Endothelial cell of umbilical vein (primary cell): ENCODE measurements around the gene SFXN4. TPM values are rescaled to one million over a fixed set of nuclear protein-coding genes. Genes with fewer than 3 reads are reported as not detected.
A peak's percentile ranks its signal among the peaks of the same experiment; 100 is the strongest.

Source experiments
- BruUV-seq: library from RNA; stranded (reverse); fragments of 400-500 nt; replicated peaks from 2 replicates; lab custom pipeline; 2021; lab: Mats Ljungman, UMichigan
- CTCF ChIA-PET: fragments of 300-600, 350-600 bp; sonication (Branson Sonifier 250); formaldehyde crosslinking; loops from one replicate; lab custom pipeline; 2021; ENCODE audit warnings: antibody characterized with exemption, inconsistent platforms; lab: Charles Lee
- POLR2A ChIA-PET: fragments of 300-600, 350-600 bp; sonication (Branson Sonifier 250); formaldehyde crosslinking; loops from one replicate; lab custom pipeline; 2021; ENCODE audit warnings: antibody characterized with exemption, inconsistent platforms; lab: Charles Lee
- DNase-seq: peaks from one replicate; pipeline ENCODE4 v3.0.0-alpha.2; 2011; ENCODE audit warnings: low read depth, low spot score
- FAIRE-seq: peaks from 2 replicates; lab custom pipeline; 2011; peaks lifted over from hg19 to GRCh38; lab: Jason Lieb, UNC
- H2AFZ ChIP-seq: 2 replicates; pipeline ENCODE4 v1.6.0; 2012; ENCODE audit warnings: low read depth, low read length, control low read depth, inconsistent platforms
- H3K27ac ChIP-seq: 2 replicates; pipeline ENCODE4 v1.5.1; 2011; ENCODE audit warnings: low read depth, mild to moderate bottlenecking, control low read depth, low read length, moderate library complexity; ENCODE audit not compliant: insufficient read depth
- H3K27me3 ChIP-seq, 2 experiments: 2 replicates each; pipeline versions ENCODE4 v1.6.0 to v1.6.1; 2011; ENCODE audit warnings: low read length in 2 of 2, mixed read lengths in 1 of 2; ENCODE audit not compliant: control insufficient read depth in 2 of 2, insufficient read depth in 2 of 2
- H3K36me3 ChIP-seq, 2 experiments: 2 replicates in 1 of 2; 3 replicates in 1 of 2; pipeline ENCODE4 v1.5.1; 2011; ENCODE audit warnings: low read length in 2 of 2, mild to moderate bottlenecking in 1 of 2, moderate library complexity in 1 of 2; ENCODE audit not compliant: control insufficient read depth in 2 of 2, insufficient read depth in 2 of 2; ENCODE audit errors: extremely low read depth in 1 of 2
- H3K4me1 ChIP-seq: 3 replicates; pipeline ENCODE4 v1.5.1; 2011; ENCODE audit warnings: mild to moderate bottlenecking, low read length; ENCODE audit not compliant: control insufficient read depth, insufficient read depth; ENCODE audit errors: extremely low read depth
- H3K4me2 ChIP-seq: 2 replicates; pipeline ENCODE4 v1.6.1; 2011; ENCODE audit warnings: low read length, control low read depth, mixed read lengths; ENCODE audit not compliant: insufficient read depth
- H3K4me3 ChIP-seq, 3 experiments: fragments of 200-600 bp in 1 of 3; sonication (generic), shearing (Covaris generic) in 1 of 3; replicated peaks in 1 of 3; 2 replicates each; pipeline ENCODE4 v1.5.1; 2011 to 2016; ENCODE audit warnings: control low read depth in 3 of 3, low read length in 3 of 3, mild to moderate bottlenecking in 2 of 3, inconsistent platforms in 1 of 3, low read depth in 1 of 3, moderate library complexity in 1 of 3; ENCODE audit not compliant: insufficient read depth in 1 of 3
- H3K79me2 ChIP-seq: 2 replicates; pipeline ENCODE4 v1.6.0; 2012; ENCODE audit warnings: low read length, inconsistent platforms; ENCODE audit not compliant: control insufficient read depth, insufficient read depth
- H3K9ac ChIP-seq: replicated peaks from 2 replicates; pipeline ENCODE3; 2011; ENCODE audit warnings: low read length, control low read depth; ENCODE audit not compliant: insufficient read depth; ENCODE audit errors: extremely low read depth
- H3K9me1 ChIP-seq: replicated peaks from 3 replicates; pipeline ENCODE4 v1.6.0; 2011; ENCODE audit warnings: mild to moderate bottlenecking, low read length; ENCODE audit not compliant: control insufficient read depth, insufficient read depth; ENCODE audit errors: extremely low read depth
- H3K9me3 ChIP-seq: replicated peaks from 2 replicates; pipeline ENCODE4 v1.5.1; 2012; ENCODE audit warnings: low read length, inconsistent platforms; ENCODE audit not compliant: control insufficient read depth, insufficient read depth
- H4K20me1 ChIP-seq: replicated peaks from 2 replicates; pipeline ENCODE3; 2011; ENCODE audit warnings: mild to moderate bottlenecking, low read length; ENCODE audit not compliant: control insufficient read depth, insufficient read depth; ENCODE audit errors: extremely low read depth
- CTCF ChIP-seq, 2 donors: IDR thresholded peaks; 1 replicate in 1 of 2; 2 replicates in 1 of 2; pipeline ENCODE4 v1.5.1; 2011; ENCODE audit warnings: low read length in 2 of 2, mild to moderate bottlenecking in 2 of 2, moderate library complexity in 2 of 2, control low read depth in 1 of 2, inconsistent platforms in 1 of 2, low read depth in 1 of 2; ENCODE audit not compliant: insufficient read depth in 1 of 2; ENCODE audit errors: extremely low read depth in 1 of 2
- EZH2 ChIP-seq: IDR thresholded peaks from 2 replicates; pipeline ENCODE4 v1.6.1; 2012; ENCODE audit warnings: borderline replicate concordance, low read depth, mild to moderate bottlenecking, moderate library complexity, low read length, inconsistent platforms; ENCODE audit not compliant: severe bottlenecking
- FOS ChIP-seq: IDR thresholded peaks from 2 replicates; pipeline ENCODE4 v1.6.1; 2011; ENCODE audit warnings: mild to moderate bottlenecking, low read length, moderate library complexity, borderline replicate concordance; ENCODE audit not compliant: insufficient read depth
- GATA2 ChIP-seq: IDR thresholded peaks from 2 replicates; pipeline ENCODE4 v1.7.0; 2011; ENCODE audit warnings: low read depth, mild to moderate bottlenecking, moderate library complexity, mixed read lengths, low read length; ENCODE audit not compliant: insufficient read length, insufficient read depth
- JUN ChIP-seq: IDR thresholded peaks from 2 replicates; pipeline ENCODE4 v1.6.1; 2011; ENCODE audit warnings: borderline replicate concordance, low read depth; ENCODE audit not compliant: insufficient read length, insufficient read depth
- MAX ChIP-seq: IDR thresholded peaks from 2 replicates; pipeline ENCODE4 v1.6.1; 2011; ENCODE audit not compliant: insufficient read depth, insufficient read length
- MYC ChIP-seq: IDR thresholded peaks from one replicate; pipeline ENCODE4 v1.6.1; 2011; ENCODE audit warnings: mild to moderate bottlenecking, low read depth, low read length
- POLR2A ChIP-seq: IDR thresholded peaks from 2 replicates; pipeline ENCODE4 v1.6.1; 2012; ENCODE audit warnings: low read depth, mild to moderate bottlenecking, control low read depth, low read length
- POLR2AphosphoS5 ChIP-seq: IDR thresholded peaks from 2 replicates; pipeline ENCODE4 v1.6.1; 2012; ENCODE audit warnings: low read depth, mild to moderate bottlenecking, control low read depth, low read length, moderate library complexity; ENCODE audit not compliant: insufficient read depth
- dilution Hi-C: fragments of 300-500 bp; cut with MboI; formaldehyde crosslinking; loops from one replicate; pipeline ENCODE4 v1.15.0; 2019; ENCODE audit warnings: low sequenced_read_pairs; ENCODE audit not compliant: extremely low pct_ligation_motif_present
- intact Hi-C: fragments of 100-400 bp; cut with micrococcal nuclease; formaldehyde crosslinking; loops from one replicate; pipeline ENCODE4 v1.10.0; 2022
- polyA plus RNA-seq, 4 experiments: library from polyadenylated mRNA; depleted of rRNA in 3 of 4; stranded (reverse) in 3 of 4; unstranded in 1 of 4; fragments of >200 nt; gene quantifications; 2 replicates each; pipeline versions ENCODE4 v1.2.1 to v1.2.3, GENCODE V29; 2011 to 2012; ENCODE audit warnings: missing spikeins in 1 of 4
- total RNA-seq: library from RNA; stranded (reverse); gene quantifications from 2 replicates; pipeline ENCODE4 v1.2.3, GENCODE V29; 2021

The SFXN4 gene
- total and polyA plus RNA-seq, 2 donors (not counting 3 experiments of a cell fraction or from before 2014, with no cell fraction given), result 11.1 to 14.5 TPM

- Histone ChIP-seq H3K4me2 (peak overlapping the region; percentile 9), H3K36me3 (no peaks in the 10 kb centered on the region), H3K9me3 (no peaks in the 10 kb centered on the region), H3K9me1 (no peaks in the 10 kb centered on the region), H3K4me1 (peaks cover 22% of the 10 kb centered on the region), H3K27ac (no peak overlapping the region), H3K4me3 (no peak overlapping the region), H2AFZ (peak overlapping the region; percentile 25), H3K27me3 (no peaks in the 10 kb centered on the region), H3K79me2 (peaks cover 9% of the 10 kb centered on the region), H3K9ac (no peak overlapping the region), H4K20me1 (no peaks in the 10 kb centered on the region)
- DNase-seq (peak; percentile 89), FAIRE-seq (peak; percentile 95)
- ChIA-PET CTCF (interaction anchor here (0.6 to 1.2 kb wide), 3 partner anchors 8 to 389 kb away, joined by 3 to 9 read pairs (median 3); no protein-coding TSS in a partner anchor), POLR2A (interaction anchor here (0.7 kb wide), 1 partner anchor 28 kb away, joined by 5 read pairs; no protein-coding TSS in a partner anchor)
- TF ChIP-seq POLR2A (peak; percentile 30), GATA2 (peak; percentile 38), EZH2 (no peak), MYC (no peak), FOS (peak; percentile 17)
- no TSS peak for BruUV-seq
- intact Hi-C loops (loop anchor here (5.0 to 10.0 kb wide), 2 partner anchors 67 to 554 kb away; partner anchors contain the start of genes BAG3 and SFXN4), dilution Hi-C loops (no loop called here)
Measured at GRCh38 chr10:119100434-119101238, 64.9 kb downstream of the SFXN4 start.

GRCh38 chr10:119098576-119098975, 66.9 kb downstream of the SFXN4 start:
- CTCF ChIA-PET, result interaction anchor here (0.6 kb wide), 1 partner anchor 390 kb away, joined by 4 read pairs; no protein-coding TSS in a partner anchor

More at GRCh38 chr10:119098576-119098975, 66.9 kb downstream of the SFXN4 start:
- no peak overlapping the region for H3K4me2 ChIP-seq
- DNase-seq, result no peak
- no peak overlapping the region for H3K9ac ChIP-seq
- no TSS peak for BruUV-seq
- no peaks in the 10 kb centered on the region for H3K79me2 ChIP-seq
- H3K36me3 ChIP-seq, result no peaks in the 10 kb centered on the region
- TF ChIP-seq CTCF (IDR thresholded peaks at IDR 0.05; ENCODE audit: extremely low read depth in 1 of 2, insufficient read depth in 1 of 2, low read depth in 1 of 2, low read length in 2 of 2) (no peak), EZH2 (no peak), FOS (no peak), POLR2AphosphoS5 (no peak), MAX (no peak), POLR2A (no peak), GATA2 (no peak), MYC (no peak), JUN (no peak)
- POLR2A ChIA-PET, result no interaction called here
- no peak overlapping the region for H3K27ac ChIP-seq
- no peaks in the 10 kb centered on the region for H3K9me3 ChIP-seq
- no peak for FAIRE-seq
- no peak overlapping the region for H2AFZ ChIP-seq
- dilution Hi-C loops, result no loop called here
- no peaks in the 10 kb centered on the region for H3K9me1 ChIP-seq
- H3K4me3 ChIP-seq, result no peak overlapping the region
- H3K27me3 ChIP-seq, result no peaks in the 10 kb centered on the region
- peaks cover 16% of the 10 kb centered on the region for H3K4me1 ChIP-seq
- H4K20me1 ChIP-seq, result no peaks in the 10 kb centered on the region
- intact Hi-C loops, result no loop called here
